GM20000 (cell line): ENCODE results near the gene GPR153.

Experiments
- DNase-seq: peaks from one replicate; pipeline ENCODE4 v3.0.0; 2012; ENCODE audit warnings: low spot score
- CTCF ChIP-seq: IDR thresholded peaks from 2 replicates; pipeline ENCODE4 v1.5.1; 2012; ENCODE audit warnings: mild to moderate bottlenecking, control low read depth; ENCODE audit errors: extremely low read depth, missing control alignments

GPR153 gene

GRCh38 chr1:6237093-6237492 is 23.8 kb downstream of the GPR153 start:
- no peak for DNase-seq
- no peak for TF ChIP-seq CTCF

GRCh38 chr1:6235296-6235677 is 25.6 kb downstream of the GPR153 start:
- no peak for DNase-seq
- no peak for TF ChIP-seq CTCF

DNA sequence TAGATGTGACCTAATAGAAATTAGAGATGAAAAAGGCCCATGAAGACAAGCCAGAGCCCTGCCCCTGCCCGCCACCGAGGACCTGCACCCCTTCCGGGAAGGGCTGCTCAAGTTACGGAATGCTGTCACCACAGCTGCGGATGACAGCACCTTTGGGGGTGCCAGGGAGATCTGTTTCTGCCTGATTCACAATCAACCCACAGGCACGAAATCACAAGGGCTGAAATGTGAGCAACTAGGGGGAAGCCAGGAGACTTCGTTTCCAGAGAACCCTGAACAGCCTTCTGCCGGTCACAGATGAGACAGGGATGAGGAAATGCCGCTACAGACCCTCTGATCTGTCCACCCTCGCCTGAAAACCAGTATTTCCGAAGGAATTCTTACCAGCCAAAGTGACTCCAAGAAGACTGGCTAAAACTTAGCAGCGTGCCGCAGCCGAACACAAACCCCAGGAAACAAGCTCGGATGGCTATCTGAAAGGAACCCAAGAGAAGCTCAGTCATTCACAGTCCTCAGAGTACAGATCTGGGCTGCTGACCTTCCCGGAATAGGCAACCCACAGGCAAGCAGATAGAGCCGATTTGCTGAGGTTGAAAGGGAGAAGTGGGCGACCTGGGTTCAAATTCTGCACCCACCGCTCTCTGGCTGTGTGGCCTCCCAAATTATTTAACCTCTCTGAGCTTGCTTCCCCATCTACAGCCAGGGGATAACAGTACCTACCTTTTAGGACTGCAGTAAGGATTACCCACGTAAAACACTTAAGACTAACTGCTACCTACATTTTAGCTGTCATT is 26.2 kb downstream of the GPR153 start:
- TF ChIP-seq CTCF = no peak
- DNase-seq = no peak

- TF ChIP-seq CTCF = no peak
Measured at GRCh38 chr1:6233376-6233775, 27.5 kb downstream of the GPR153 start.

GRCh38 chr1:6225651-6226050 is 35.2 kb downstream of the GPR153 start:
- no peak for DNase-seq
- TF ChIP-seq CTCF = no peak

More at GRCh38 chr1:6233376-6233775, 27.5 kb downstream of the GPR153 start:
- DNase-seq = no peak

- DNase-seq = no peak
Measured at GRCh38 chr1:6224718-6225117, 36.2 kb downstream of the GPR153 start.

DNA sequence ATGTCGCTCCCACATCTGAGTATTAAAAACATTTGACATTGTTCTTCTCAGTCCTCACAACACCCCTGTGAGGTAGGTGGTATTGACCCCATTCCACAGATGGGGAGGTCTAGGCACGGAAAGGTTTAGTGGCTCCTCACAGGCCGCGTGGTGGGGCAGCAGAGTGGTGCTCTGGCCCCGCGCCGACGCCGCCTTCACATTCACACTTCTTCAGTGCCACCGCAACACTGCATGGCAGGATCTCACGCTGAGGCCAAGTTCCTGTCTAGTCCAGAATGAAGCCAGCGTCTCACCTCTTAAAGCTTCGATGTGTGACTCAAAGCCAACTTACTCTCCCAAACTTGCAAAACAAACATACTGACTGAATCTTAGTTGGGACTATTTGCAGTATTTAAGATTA is 37.3 kb downstream of the GPR153 start:
- TF ChIP-seq CTCF = no peak
- no peak for DNase-seq

More at GRCh38 chr1:6224718-6225117, 36.2 kb downstream of the GPR153 start:
- no peak for TF ChIP-seq CTCF
